HG03565 (cell line): ENCODE data around the gene POPDC3.

Source experiments
- ATAC-seq: cut with Tn5 transposase; IDR thresholded peaks from one replicate; pipeline ENCODE4 v1.9.1; 2021; ENCODE audit warnings: mild to moderate bottlenecking, moderate library complexity; ENCODE audit not compliant: unreplicated experiment

The POPDC3 gene

DNA sequence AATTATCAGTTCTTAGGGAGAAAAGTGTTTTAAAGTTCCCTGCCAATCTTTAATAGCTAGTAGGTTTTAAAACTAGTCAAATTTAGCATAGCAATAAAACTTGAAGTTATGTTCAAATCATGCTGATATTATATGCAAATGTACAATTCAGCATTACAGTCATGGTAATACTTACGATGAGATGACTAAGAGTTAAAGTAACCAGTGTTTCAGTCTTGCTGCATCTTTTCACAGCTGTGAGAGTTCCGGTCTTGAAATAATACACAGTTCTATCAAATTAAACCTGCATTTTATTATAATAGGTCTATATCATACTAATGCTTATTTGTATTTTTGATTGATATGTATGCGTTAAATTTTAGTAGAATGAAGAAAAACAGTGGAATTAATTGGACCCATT lies 26.1 kb downstream of the POPDC3 start:
- ATAC-seq = no peak

DNA sequence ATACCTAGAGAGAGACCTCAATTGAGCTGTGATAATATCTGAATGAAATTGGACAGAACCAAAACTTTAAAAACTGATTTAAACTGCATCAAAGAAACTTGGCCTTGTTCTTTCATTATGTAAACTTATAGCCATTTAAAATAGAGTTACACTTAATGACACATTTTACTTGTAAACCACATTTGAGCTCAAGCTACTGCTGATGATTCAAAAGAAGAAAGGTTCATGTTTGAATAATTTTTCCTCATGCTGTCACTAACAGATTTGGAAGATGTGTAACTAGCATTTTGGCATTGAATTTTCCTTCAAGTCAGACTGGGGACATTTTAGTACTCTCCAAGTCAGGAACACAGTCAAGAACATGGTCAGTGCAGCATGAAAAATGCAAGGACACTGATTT lies 26.9 kb downstream of the POPDC3 start:
- ATAC-seq = no peak

DNA sequence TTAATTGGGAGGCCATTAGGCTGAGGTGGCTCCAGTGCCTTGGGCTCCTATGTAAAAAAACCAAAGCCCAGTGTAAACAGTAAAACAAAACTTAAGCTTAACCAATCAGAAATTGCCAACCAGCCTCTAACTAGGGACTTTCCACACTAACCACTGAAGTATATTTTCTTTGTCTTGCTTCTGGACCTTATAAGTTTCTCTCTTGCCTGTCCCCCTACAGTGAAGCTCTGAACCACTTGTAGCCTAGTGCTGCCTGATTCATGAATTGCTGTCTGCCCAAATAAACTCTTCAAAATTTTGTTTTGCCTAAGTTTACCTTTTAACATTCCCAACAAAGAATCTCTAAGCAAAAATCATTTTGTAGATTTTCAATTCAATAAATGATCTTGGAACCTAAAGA lies 28.2 kb downstream of the POPDC3 start:
- ATAC-seq = no peak

DNA sequence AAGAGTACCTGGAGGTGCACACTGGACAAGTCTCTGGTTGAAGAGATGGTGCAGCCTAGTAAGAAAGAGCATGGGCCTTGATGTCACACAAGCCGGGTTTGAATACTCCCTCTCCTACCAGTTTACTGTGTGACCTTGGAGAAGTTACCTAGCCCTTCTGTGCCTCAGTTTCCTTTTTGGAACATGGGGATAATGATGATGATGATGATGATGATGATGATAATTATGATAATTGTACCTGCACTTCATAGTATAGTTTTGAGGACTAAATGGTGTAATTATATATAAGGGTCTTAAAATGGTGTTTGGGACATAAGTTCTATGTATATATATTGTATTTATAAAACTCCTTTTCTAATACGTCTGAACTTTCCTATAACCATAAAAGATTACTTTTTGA lies 41.7 kb downstream of the POPDC3 start:
- ATAC-seq = no peak

DNA sequence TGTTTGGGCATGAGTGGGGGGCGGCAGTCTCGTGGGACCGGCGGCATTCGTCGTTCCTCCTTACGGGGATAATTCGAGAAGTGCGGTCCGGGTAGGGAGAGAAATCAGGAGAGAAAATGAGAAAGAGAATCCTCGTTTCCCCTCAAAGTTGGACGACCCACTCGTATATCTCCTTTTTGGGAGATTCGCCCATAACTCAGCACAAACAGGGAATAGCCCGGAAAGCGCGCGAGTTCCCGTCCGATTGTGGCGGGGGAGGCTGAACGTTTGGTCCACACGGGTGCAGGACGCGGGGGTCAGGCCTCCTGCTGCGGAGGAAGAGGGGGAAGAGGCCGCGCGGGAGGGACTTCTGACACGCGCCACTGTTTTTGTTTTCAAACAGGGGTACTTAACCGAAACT lies 42.4 kb downstream of the POPDC3 start:
- no peak for ATAC-seq

DNA sequence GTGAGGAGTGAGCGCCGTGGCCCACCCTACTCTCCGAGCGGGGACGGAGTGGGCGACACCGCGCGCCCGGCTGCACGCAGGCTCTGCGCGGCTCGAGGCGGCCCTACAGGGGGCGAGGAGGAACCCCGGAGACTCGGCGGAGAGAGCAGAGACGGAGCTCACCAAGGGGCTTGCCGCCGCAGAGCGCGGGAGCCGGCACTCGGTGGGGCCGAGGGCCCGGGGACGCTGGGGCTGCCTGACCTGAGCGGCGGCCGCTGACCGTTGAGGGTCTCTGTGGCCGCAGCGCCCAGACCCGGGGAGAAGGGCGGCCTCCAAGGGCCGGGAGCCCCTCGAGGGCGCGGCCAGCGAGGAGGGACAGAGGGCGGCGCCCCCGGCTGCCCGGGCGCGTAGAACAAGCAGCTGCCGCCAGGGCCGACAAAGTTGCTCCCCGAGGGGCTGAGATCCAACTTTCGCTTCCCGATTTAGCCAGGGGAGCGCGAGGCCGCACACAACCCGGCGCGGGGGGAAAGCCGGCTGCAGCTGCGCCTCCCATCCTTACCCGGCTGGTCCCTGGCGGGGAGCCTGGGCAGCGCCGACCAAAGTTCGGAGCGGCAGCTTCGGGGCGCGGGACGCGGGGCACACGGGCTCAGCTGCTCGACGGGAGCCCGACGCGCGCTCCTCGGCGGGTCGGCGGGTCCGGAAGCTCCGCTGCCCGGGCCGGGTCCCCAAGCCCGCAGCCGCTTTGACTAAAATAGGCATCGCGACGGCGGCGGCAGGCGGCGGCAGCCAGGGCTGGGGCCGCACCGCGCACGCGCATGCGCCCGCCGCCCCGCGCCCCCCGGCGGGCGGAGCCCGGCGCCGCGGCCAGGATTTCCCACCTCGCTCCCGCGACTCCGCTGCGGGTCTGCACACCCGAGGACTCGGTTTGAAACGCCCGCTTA lies 43.1 kb downstream of the POPDC3 start:
- ATAC-seq = peak; percentile 43

DNA sequence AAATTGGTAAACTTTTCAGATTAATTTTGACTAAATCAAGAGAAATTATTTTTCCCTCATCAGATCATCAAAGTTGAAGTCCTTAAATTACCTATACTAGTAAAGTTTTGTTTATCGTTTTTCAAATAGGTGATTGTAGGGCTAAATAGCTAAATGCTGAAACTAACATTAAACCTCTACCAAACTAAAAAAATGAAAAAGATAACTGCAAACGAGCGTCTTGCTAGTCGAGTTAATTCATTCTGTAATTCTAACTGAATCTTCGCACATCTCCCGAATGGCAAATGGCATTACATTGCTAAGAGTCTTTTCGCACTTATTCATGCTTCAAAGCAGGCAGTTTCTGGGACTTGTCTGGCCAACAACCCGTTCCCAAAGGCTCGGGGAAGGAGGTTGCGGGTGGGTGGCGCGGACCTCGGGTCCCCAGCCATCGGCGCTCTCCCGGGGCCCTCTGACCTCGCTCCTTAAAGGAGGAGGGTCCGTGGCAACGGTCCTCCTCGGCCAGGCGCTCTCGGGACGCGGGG lies 43.8 kb downstream of the POPDC3 start:
- no peak for ATAC-seq

DNA sequence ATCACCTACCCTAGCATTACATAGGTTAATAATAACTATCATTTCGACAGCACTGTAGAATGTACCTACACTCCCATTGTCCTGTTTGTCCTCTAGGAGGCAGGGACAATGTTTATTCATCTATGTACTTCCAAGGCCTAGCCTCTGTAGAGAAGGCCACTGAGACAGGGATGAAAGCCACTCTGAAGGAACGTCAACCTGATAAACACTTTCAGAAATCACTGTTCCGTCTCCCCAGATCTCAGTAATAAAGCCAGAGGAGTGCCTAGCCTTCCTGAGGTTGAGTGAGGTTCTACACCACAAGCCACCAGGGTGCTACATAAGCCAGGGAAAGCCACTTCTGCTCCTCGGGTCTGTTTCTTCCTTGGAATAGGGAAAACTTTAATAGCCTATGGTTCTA lies 44.8 kb downstream of the POPDC3 start:
- ATAC-seq = no peak

DNA sequence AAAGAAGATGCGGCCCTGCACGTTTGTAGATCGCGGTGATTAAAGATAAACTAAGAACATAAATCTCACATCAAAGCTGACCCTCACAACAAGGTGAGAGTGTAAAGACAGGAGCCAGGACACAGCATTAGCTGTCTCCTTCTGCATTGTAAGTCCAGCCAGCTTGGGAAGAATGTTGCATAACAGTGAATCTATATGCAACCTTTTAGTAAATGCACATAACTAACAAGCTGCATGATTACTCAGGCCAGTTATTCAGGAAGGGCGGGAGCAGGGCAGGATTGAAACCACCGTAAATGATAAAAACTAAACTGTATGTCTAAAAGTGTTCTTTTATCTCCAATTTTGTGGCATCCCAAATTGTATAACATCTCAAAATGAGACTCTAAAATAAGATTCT lies 57.1 kb downstream of the POPDC3 start:
- no peak for ATAC-seq

DNA sequence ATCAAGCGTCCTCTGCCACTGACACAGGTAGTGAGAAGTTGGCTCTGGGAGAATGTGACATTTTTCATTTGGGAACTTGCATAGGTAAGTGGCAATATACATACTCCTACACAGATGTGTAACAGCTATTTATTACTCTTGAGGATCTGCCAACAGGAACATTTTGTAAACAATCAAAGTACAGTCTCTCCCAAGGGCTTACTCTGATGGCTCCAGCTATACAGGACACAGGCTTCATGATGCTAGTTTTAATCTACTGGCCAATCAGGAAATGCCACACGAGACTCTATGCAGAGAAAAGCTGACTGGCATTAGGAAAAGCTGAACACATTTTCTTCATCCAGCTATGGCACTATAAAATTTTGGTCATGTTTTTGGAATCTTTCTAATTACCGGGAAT lies 57.8 kb downstream of the POPDC3 start:
- no peak for ATAC-seq

DNA sequence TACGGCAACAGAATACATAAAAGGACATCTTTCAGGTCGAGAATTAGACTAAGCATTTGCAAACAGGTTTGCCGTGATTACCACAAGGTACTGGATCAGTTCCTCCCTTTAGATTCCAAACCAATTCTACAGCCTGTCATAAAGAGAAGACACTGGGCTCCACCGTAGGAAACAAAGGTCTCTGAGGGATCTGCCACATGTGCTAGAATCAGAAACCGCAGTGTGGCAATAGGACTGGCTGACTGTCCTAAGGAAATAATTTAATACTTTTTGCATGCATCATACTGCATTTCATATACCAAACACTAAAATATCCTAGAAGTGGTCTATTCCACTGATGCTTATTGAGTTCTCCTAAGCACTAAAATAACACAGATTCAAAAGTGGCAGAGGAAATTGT lies 59.2 kb downstream of the POPDC3 start:
- no peak for ATAC-seq

DNA sequence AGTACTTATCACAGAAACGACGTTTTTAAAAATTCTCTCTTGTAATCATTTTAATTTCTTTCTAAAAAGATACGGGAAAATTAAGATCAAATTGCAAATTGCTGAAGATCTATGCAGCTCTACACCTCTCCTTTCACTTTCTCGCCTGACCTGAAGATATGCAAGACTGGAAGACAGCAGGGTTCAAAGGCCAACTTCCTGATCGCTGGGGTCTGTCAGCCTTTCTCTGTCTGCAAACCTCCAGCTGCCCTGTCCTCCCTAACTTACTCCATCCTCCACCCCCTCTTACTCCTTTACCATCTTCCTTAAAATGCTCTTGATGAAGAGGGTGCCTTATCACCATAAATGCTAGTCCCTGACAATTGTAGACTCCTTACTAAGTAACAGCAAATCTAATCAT lies 63.7 kb downstream of the POPDC3 start:
- ATAC-seq = no peak

DNA sequence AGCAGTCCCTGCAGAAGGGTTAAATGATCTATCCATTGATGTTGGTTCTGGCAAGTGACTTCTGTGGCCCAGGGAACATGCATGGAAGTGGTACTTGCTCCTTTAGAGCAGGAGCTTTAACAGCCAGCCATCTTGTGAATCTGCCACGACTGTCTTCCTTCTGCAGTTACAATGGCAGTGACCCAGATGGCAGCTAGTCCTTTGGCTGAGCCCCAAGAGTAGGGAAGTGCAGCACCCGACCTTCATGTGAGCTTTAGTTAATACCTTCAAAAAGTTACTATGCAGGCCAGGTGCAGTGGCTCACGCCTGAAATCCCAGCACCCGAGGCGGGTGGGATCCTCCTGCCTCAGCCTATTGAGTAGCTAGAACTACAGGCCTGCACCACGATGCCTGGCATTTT lies 66.4 kb downstream of the POPDC3 start:
- ATAC-seq = no peak

DNA sequence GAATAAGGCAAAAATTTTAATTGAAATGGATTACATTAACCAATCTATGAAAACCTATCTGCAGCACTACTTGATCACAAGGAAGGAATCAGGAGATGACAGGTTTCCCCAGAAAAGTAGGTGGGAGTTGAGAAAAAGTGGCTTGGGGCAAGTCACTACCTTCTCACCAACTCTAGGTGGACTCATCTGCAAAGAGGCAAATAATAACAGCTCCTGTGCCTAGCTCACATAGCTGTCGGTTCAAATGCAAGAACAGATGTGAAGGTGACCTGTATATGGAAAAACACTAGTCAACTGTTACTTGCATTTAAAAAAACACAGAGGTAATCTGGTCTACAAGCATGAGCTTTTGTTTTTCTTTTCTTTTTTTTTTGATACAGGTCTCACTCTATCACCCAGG lies 67.2 kb downstream of the POPDC3 start:
- ATAC-seq = no peak

DNA sequence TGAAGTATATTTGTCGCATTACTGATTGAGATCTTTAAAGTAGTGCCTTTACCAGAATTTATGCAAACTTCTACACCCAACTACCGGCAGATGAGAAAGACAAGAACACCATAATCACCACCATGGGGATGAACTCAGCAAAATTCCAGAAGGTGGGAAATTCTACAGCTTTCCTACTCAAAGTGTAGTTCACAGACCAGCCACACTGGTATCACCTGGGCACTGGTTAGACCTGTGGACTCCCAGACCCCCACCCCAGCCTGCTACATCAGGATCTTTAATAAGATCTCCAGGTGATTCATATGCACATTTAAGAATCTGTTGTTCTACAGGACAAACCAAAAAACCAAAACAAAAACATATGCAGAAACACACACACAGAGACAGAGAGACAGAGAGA lies 67.9 kb downstream of the POPDC3 start:
- ATAC-seq = no peak

DNA sequence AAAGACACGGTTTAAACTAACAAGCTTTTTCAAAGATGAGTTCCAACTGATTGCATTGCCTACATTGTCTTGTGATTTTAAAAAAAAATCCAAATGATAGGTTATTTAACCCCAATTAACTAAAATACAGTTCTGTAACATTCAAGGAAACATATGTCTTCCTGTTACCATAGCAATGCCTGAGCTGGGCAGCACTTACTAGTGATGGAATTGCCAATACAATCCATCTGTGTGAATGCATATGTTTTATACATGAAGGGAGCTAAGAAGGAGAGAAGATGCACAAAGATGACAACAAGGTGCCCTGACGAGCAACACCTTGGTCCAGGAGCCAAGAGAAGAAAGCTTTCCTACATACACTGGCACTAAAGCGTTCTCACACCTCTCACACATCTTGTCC lies 68.7 kb downstream of the POPDC3 start:
- no peak for ATAC-seq

DNA sequence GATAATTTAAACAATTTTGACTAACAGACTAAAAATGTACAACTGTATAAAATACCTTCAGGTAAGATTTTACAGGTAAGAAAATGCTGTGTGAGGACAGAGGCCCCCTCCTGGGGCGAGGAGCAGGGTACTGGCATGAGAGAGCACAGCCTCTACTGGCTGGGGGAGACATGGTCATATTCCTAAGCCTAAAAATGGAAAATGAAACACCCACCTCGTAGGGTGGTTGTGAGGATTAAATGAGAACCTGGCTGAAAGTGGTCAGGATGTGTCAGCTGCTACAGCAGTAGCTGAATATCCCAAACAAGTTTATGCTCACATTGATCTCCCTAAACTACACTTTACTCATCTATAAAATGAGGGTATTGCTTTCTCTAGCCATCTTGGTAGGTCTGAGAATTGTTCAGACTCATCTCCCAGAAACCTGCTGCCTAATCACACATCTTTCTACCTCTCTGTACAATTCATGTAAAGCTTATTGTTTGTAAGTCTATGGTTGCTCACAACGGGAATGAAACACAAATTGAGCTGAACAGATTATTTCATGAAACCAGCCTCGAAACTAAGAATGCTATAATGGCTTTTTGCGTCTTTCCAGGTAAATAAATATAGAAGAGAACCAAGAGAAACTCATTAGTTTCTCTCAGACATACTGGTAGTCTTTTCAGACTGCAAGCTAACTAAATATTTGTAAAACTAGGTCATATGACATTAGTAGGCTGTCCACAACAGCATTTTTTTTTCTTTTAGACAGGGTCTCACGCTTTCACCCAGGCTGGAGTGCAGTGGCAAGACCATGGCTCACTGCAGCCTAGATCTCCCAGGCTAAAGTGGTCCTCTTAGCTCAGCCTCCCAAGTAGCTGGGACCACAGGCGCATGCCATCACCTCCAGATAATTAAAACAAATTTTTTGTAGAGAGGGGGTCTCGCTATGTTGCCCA lies 69.6 kb downstream of the POPDC3 start:
- no peak for ATAC-seq

DNA sequence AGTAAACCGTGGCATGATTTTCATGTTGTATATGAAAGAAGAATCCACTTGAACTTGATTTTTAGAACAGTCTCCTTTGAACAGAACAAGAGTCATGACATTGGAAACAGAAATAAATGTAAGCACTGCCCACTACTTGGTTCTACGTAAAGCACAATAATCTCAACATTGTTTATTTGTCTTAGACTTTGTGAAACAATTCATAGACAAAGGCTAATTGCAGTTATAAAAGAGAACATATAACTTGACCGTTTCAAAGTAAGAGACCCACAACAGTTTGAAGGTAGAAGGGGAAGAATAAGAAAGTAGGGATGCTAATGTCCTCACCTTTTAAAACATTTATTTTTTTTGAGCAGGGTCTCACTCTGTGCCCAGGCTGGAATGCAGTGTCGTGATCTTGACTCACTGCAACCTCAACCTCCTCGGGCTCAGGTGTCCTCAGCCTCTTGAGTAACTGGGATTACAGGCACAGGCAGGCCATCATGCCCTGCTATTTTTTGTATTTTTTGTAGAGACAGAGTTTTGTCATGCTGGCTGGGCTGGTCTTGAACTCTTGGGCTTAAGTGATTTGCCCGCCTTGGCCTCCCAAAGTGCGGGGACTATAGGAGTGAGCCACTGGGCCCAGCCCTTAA lies 71.1 kb downstream of the POPDC3 start:
- no peak for ATAC-seq
